Measurements from ENCODE around the gene NSMCE3.

GRCh38 chr15:29299784-29300183, 30.2 kb upstream of the NSMCE3 start:
- TF ChIP-seq CTCF (IDR thresholded peaks at IDR 0.05; ENCODE audit: low read length) (no peak), EZH2 (IDR thresholded peaks at IDR 0.05; ENCODE audit: borderline replicate concordance, low read length) (no peak)

Data from OCI-LY1 (cell line).